AG04450 (cell line): ENCODE results near the gene NLRP4. TPM values are rescaled to one million over a fixed set of nuclear protein-coding genes. Genes with fewer than 3 reads are reported as not detected.

ENCODE experiments used
- CTCF ChIA-PET: fragments of 300-600, 350-600 bp; formaldehyde crosslinking; extraction: SDS; loops from one replicate; lab custom pipeline; 2022; ENCODE audit warnings: antibody characterized with exemption, inconsistent platforms; lab: Charles Lee
- POLR2A ChIA-PET: fragments of 350-600 bp; formaldehyde crosslinking; extraction: SDS; loops from one replicate; lab custom pipeline; 2021; ENCODE audit warnings: antibody characterized with exemption, inconsistent platforms; lab: Yijun Ruan, JAX
- DNase-seq: peaks from one replicate; pipeline ENCODE4 v3.0.0-alpha.2; 2011; ENCODE audit warnings: low read depth, low spot score
- H3K27ac ChIP-seq: one replicate; pipeline ENCODE4 v1.5.1; 2012; ENCODE audit warnings: low read depth, low read length, control low read depth
- H3K27me3 ChIP-seq: one replicate; pipeline ENCODE4 v1.6.0; 2012; ENCODE audit warnings: low read length; ENCODE audit not compliant: control insufficient read depth, insufficient read depth
- H3K4me3 ChIP-seq: 2 replicates; pipeline ENCODE4 v1.5.1; 2011; ENCODE audit warnings: mild to moderate bottlenecking, low read depth, low read length, control low read depth
- H3K9me3 ChIP-seq: 2 replicates; pipeline ENCODE4 v1.5.1; 2012; ENCODE audit warnings: low read length; ENCODE audit not compliant: control insufficient read depth, insufficient read depth
- CTCF ChIP-seq: IDR thresholded peaks from 2 replicates; pipeline ENCODE4 v1.5.1; 2011; ENCODE audit warnings: low read depth, low read length, control low read depth, inconsistent platforms
- polyA plus RNA-seq: library from polyadenylated mRNA; depleted of rRNA; stranded (reverse); fragments of >200 nt; gene quantifications from 2 replicates; pipeline ENCODE4 v1.2.3, GENCODE V29; 2011; rRNA removed

NLRP4 gene
- polyA plus RNA-seq, 1 experiment, result not detected

- no peak for TF ChIP-seq CTCF
- DNase-seq, result no peak
- H3K27ac ChIP-seq, result no peak overlapping the region
- ChIA-PET CTCF (no interaction called here), POLR2A (no interaction called here)
- no peak overlapping the region for H3K4me3 ChIP-seq
- peaks cover 54% of the 10 kb centered on the region for H3K9me3 ChIP-seq
- H3K27me3 ChIP-seq, result no peaks in the 10 kb centered on the region
Measured at GRCh38 chr19:55930996-55931515, 94.7 kb downstream of the NLRP4 start.

Other genes starting within 250 kb of the NLRP4 start
- gene FIZ1, start 237.0 kb upstream of the NLRP4 start, polyA plus RNA-seq, result 3.7 and 4.5 TPM in 2 replicates
- gene ZNF524, start 236.3 kb upstream of the NLRP4 start, polyA plus RNA-seq, result 2.6 and 3.5 TPM in 2 replicates
- 0.88 and 1.4 TPM in 2 replicates for gene ZNF865, start 230.9 kb upstream of the NLRP4 start, polyA plus RNA-seq
- gene ZNF784, start 212.0 kb upstream of the NLRP4 start, polyA plus RNA-seq, result 1.9 and 2.8 TPM in 2 replicates
- gene ZNF580, start 195.5 kb upstream of the NLRP4 start, polyA plus RNA-seq, result 7.3 and 14.0 TPM in 2 replicates
- 19.1 and 22.9 TPM in 2 replicates for gene ZNF581, start 192.9 kb upstream of the NLRP4 start, polyA plus RNA-seq
- gene CCDC106, start 188.3 kb upstream of the NLRP4 start, polyA plus RNA-seq, result 6.2 and 8.7 TPM in 2 replicates
- gene U2AF2, start 181.5 kb upstream of the NLRP4 start, polyA plus RNA-seq, result 90.7 and 130 TPM in 2 replicates
- 32.1 and 44.1 TPM in 2 replicates for gene EPN1, start 161.3 kb upstream of the NLRP4 start, polyA plus RNA-seq
- gene NLRP9, start 98.1 kb upstream of the NLRP4 start, polyA plus RNA-seq, result not detected in 2 replicates
- not detected in 2 replicates for gene RFPL4A, start 77.4 kb upstream of the NLRP4 start, polyA plus RNA-seq
- not detected in 2 replicates for gene RFPL4AL1, start 67.4 kb upstream of the NLRP4 start, polyA plus RNA-seq
- gene NLRP11, start 4.5 kb upstream of the NLRP4 start, polyA plus RNA-seq, result not detected in 2 replicates
- not detected in 2 replicates for gene NLRP13, start 95.8 kb downstream of the NLRP4 start, polyA plus RNA-seq
- gene NLRP8, start 111.3 kb downstream of the NLRP4 start, polyA plus RNA-seq, result not detected in 2 replicates
- gene NLRP5, start 150.2 kb downstream of the NLRP4 start, polyA plus RNA-seq, result not detected in 2 replicates